ENCODE results near the gene SHANK1.

SHANK1 gene

GRCh38 chr19:50745221-50745620, 25.6 kb upstream of the SHANK1 start:
- no peaks in the 10 kb centered on the region for H3K4me1 ChIP-seq
- no peak for DNase-seq (ENCODE audit: low spot score in 2 of 2)
- in situ Hi-C loops (cut with MboI; ENCODE audit: low sequenced_read_pairs): no loop called here
- no peaks in the 10 kb centered on the region for H3K36me3 ChIP-seq (replicated peaks)
- H3K9me3 ChIP-seq: no peaks in the 10 kb centered on the region
- H3K27me3 ChIP-seq (ENCODE audit: low read depth): peaks cover 5% of the 10 kb centered on the region
- H3K4me3 ChIP-seq: no peak overlapping the region

GRCh38 chr19:50743537-50743936, 23.9 kb upstream of the SHANK1 start:
- Histone ChIP-seq H3K4me3 (no peak overlapping the region), H3K4me1 (no peaks in the 10 kb centered on the region), H3K36me3 (replicated peaks) (no peaks in the 10 kb centered on the region), H3K27me3 (ENCODE audit: low read depth) (peaks cover 16% of the 10 kb centered on the region), H3K9me3 (no peaks in the 10 kb centered on the region)
- in situ Hi-C loops (cut with MboI; ENCODE audit: low sequenced_read_pairs): no loop called here
- no peak for DNase-seq (ENCODE audit: low spot score in 2 of 2)

GRCh38 chr19:50741179-50741933, 21.8 kb upstream of the SHANK1 start:
- Histone ChIP-seq H3K9me3 (no peaks in the 10 kb centered on the region), H3K36me3 (replicated peaks) (no peaks in the 10 kb centered on the region), H3K4me1 (no peaks in the 10 kb centered on the region), H3K27me3 (ENCODE audit: low read depth) (peaks cover 18% of the 10 kb centered on the region), H3K4me3 (no peak overlapping the region)
- in situ Hi-C loops (cut with MboI; ENCODE audit: low sequenced_read_pairs): no loop called here
- DNase-seq (ENCODE audit: low spot score in 2 of 2): no peak

GRCh38 chr19:50739914-50740426, 20.4 kb upstream of the SHANK1 start:
- Histone ChIP-seq H3K9me3 (no peaks in the 10 kb centered on the region), H3K4me3 (no peak overlapping the region), H3K4me1 (no peaks in the 10 kb centered on the region), H3K36me3 (replicated peaks) (no peaks in the 10 kb centered on the region), H3K27me3 (ENCODE audit: low read depth) (peaks cover 24% of the 10 kb centered on the region)
- peak in 1 of 2 experiments; percentile 36 for DNase-seq (ENCODE audit: low spot score in 2 of 2)
- in situ Hi-C loops (cut with MboI; ENCODE audit: low sequenced_read_pairs): no loop called here

GRCh38 chr19:50739132-50739913, 19.7 kb upstream of the SHANK1 start:
- in situ Hi-C loops (cut with MboI; ENCODE audit: low sequenced_read_pairs): no loop called here
- DNase-seq (ENCODE audit: low spot score in 2 of 2): no peak
- H3K9me3 ChIP-seq: no peaks in the 10 kb centered on the region
- no peaks in the 10 kb centered on the region for H3K36me3 ChIP-seq (replicated peaks)
- peaks cover 22% of the 10 kb centered on the region for H3K27me3 ChIP-seq (ENCODE audit: low read depth)
- H3K4me3 ChIP-seq: no peak overlapping the region
- no peaks in the 10 kb centered on the region for H3K4me1 ChIP-seq

DNA sequence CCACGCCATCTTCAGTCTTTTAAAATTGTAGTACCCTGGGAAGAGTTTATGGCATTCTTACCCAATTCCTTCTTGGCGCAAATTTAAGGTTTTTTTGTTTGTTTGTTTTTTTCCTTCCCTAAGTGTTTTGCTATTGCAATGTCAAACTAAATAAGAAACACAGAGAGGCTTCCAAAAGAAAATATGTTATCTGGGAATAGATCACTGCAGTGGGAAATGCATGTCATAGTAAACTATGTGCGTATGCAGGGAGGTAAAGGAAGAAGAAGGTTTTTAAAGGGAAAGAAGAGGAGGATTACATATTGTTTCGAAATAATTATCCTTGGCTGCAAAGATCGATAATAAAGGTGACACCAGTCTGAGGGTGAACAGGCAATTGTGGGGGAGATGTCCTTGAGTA, 16.7 kb upstream of the SHANK1 start:
- Histone ChIP-seq H3K9me3 (no peaks in the 10 kb centered on the region), H3K4me3 (no peak overlapping the region), H3K36me3 (replicated peaks) (no peaks in the 10 kb centered on the region), H3K27me3 (ENCODE audit: low read depth) (peaks cover 22% of the 10 kb centered on the region), H3K4me1 (no peaks in the 10 kb centered on the region)
- in situ Hi-C loops (cut with MboI; ENCODE audit: low sequenced_read_pairs): no loop called here
- DNase-seq (ENCODE audit: low spot score in 2 of 2): no peak

DNA sequence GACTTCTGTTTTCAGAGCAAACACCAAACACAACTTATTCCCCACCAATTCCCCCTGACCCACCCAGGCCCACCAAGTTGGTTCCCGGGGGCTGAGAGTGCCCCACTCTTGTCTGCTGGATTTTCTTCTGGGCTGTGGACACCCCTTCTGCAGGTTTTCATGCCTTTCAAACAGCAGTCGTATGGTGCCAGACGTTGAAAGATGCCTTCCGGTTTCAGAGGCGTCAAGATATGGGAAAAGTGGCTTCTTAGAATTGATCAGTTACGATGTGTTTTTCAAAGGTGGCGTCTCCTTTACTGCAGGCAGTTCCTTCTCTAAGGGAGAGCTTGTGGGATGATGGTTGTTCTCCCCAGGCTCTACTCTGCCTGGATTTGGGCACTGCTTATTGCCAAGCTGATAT, 16.3 kb upstream of the SHANK1 start:
- Histone ChIP-seq H3K9me3 (no peaks in the 10 kb centered on the region), H3K36me3 (replicated peaks) (no peaks in the 10 kb centered on the region), H3K4me1 (no peaks in the 10 kb centered on the region), H3K27me3 (ENCODE audit: low read depth) (peaks cover 21% of the 10 kb centered on the region), H3K4me3 (no peak overlapping the region)
- DNase-seq (ENCODE audit: low spot score in 2 of 2): no peak
- in situ Hi-C loops (cut with MboI; ENCODE audit: low sequenced_read_pairs): no loop called here

DNA sequence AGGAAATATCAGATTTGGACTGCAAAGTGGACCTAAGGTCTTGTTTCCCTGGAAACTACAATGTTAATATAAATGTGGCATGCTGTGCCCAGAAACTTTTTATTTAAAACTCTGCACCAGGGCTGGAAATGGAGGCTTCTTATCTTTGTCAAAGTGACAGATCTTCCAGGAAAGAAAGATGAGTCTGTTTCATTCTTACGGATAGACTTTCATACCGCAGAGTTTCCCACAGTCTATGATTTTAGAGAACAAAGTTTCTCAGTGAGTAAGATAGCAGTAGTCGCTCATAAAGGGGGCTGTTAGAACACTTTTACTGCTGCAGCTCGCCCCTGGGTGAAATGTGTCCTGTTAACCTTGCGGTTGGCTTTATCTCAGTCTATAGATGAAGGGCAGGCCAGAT, 10.3 kb upstream of the SHANK1 start:
- Histone ChIP-seq H3K4me1 (peaks cover 4% of the 10 kb centered on the region), H3K36me3 (replicated peaks) (no peaks in the 10 kb centered on the region), H3K4me3 (no peak overlapping the region), H3K27me3 (ENCODE audit: low read depth) (peaks cover 2% of the 10 kb centered on the region; the same call in 1 of the 2 replicates), H3K9me3 (no peaks in the 10 kb centered on the region)
- DNase-seq (ENCODE audit: low spot score in 2 of 2): no peak
- in situ Hi-C loops (cut with MboI; ENCODE audit: low sequenced_read_pairs): no loop called here

- in situ Hi-C loops (cut with MboI; ENCODE audit: low sequenced_read_pairs): no loop called here
- H3K27me3 ChIP-seq (ENCODE audit: low read depth): peaks cover 2% of the 10 kb centered on the region; the same call in 1 of the 2 replicates
- H3K9me3 ChIP-seq: no peaks in the 10 kb centered on the region
- H3K4me3 ChIP-seq: no peak overlapping the region
- no peaks in the 10 kb centered on the region for H3K36me3 ChIP-seq (replicated peaks)
- peak; percentile 87 to 98 for DNase-seq (ENCODE audit: low spot score in 2 of 2)
- peaks cover 12% of the 10 kb centered on the region for H3K4me1 ChIP-seq
Measured at GRCh38 chr19:50728084-50728737, 8.6 kb upstream of the SHANK1 start.

GRCh38 chr19:50725911-50726230, 6.3 kb upstream of the SHANK1 start:
- H3K9me3 ChIP-seq: no peaks in the 10 kb centered on the region
- H3K4me1 ChIP-seq: peaks cover 12% of the 10 kb centered on the region
- DNase-seq (ENCODE audit: low spot score in 2 of 2): no peak
- no peaks in the 10 kb centered on the region for H3K36me3 ChIP-seq (replicated peaks)
- no peaks in the 10 kb centered on the region for H3K27me3 ChIP-seq (ENCODE audit: low read depth)
- in situ Hi-C loops (cut with MboI; ENCODE audit: low sequenced_read_pairs): no loop called here
- peak overlapping the region; percentile 53 for H3K4me3 ChIP-seq

GRCh38 chr19:50725218-50725910, 5.8 kb upstream of the SHANK1 start:
- Histone ChIP-seq H3K27me3 (ENCODE audit: low read depth) (no peaks in the 10 kb centered on the region), H3K36me3 (replicated peaks) (no peaks in the 10 kb centered on the region), H3K4me1 (peaks cover 12% of the 10 kb centered on the region), H3K9me3 (no peaks in the 10 kb centered on the region), H3K4me3 (peak overlapping the region; percentile 53)
- in situ Hi-C loops (cut with MboI; ENCODE audit: low sequenced_read_pairs): no loop called here
- peak in 1 of 2 experiments; percentile 39 for DNase-seq (ENCODE audit: low spot score in 2 of 2)

DNA sequence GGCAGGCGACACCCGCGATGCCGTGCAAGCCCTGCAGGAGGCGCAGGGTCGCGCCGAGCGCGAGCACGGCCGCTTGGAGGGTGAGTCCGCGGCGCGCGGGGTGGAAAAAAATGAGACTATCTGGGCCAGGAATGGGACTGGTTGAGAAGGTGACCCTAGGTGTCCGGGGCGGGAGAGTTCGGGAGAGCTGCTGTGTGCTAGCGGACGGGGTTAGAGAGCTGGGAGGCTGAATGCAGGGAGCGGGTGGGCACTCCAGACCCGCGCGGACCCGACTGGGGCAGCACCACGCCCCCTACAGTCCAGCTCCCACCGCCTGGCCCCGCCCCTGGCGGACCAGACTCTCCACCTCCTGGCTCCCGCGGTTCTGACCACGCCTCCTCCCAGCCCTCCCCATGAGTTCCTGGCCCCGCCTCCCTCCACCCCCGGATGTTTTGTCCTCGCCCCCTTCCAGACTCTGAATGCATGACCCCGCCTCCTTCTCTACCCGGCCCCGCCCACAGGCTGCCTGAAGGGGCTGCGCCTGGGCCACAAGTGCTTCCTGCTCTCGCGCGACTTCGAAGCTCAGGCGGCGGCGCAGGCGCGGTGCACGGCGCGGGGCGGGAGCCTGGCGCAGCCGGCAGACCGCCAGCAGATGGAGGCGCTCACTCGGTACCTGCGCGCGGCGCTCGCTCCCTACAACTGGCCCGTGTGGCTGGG, 5.1 kb upstream of the SHANK1 start:
- Histone ChIP-seq H3K4me3 (peak overlapping the region; percentile 53), H3K36me3 (replicated peaks) (no peaks in the 10 kb centered on the region), H3K4me1 (peaks cover 12% of the 10 kb centered on the region), H3K27me3 (ENCODE audit: low read depth) (no peaks in the 10 kb centered on the region), H3K9me3 (no peaks in the 10 kb centered on the region)
- peak; percentile 96 to 100 for DNase-seq (ENCODE audit: low spot score in 2 of 2)
- in situ Hi-C loops (cut with MboI; ENCODE audit: low sequenced_read_pairs): no loop called here

Data from HAP-1 (cell line).